Neural cell (in vitro differentiated cells): ENCODE data around the gene CLEC16A. TPM values are rescaled to one million over a fixed set of nuclear protein-coding genes. Genes with fewer than 3 reads are reported as not detected.

ENCODE experiments used
- H2AFZ ChIP-seq: fragments of 200-600, 300-800 bp; sonication (generic), shearing (Covaris generic); 2 replicates; pipeline ENCODE4 v1.6.0; 2014; ENCODE audit warnings: low read depth, mild to moderate bottlenecking, antibody characterized with exemption, low read length, moderate library complexity
- H3F3A ChIP-seq: fragments of 200-600 bp; shearing (Covaris generic); 2 replicates; pipeline ENCODE4 v1.6.1; 2016; ENCODE audit warnings: mild to moderate bottlenecking, moderate library complexity, mixed read lengths, antibody characterized with exemption, low read length; ENCODE audit not compliant: insufficient read depth, poor library complexity, severe bottlenecking
- H3K27ac ChIP-seq: fragments of 200-600, 300-800 bp; sonication (generic), shearing (Covaris generic); 2 replicates; pipeline ENCODE4 v1.5.1; 2014; ENCODE audit warnings: mild to moderate bottlenecking, low read length, moderate library complexity
- H3K27me3 ChIP-seq: fragments of 300-800, 200-600 bp; sonication (generic), shearing (Covaris generic); 2 replicates; pipeline ENCODE4 v1.6.0; 2014; ENCODE audit warnings: mild to moderate bottlenecking, low read depth, low read length, moderate library complexity; ENCODE audit not compliant: insufficient read depth
- H3K36me3 ChIP-seq: fragments of 300-800, 200-600 bp; sonication (generic), shearing (Covaris generic); 2 replicates; pipeline ENCODE4 v1.5.1; 2014; ENCODE audit warnings: mild to moderate bottlenecking, antibody characterized with exemption, low read length, moderate library complexity; ENCODE audit not compliant: insufficient read depth
- H3K4me2 ChIP-seq: fragments of 300-800, 200-600 bp; sonication (generic), shearing (Covaris generic); 2 replicates; pipeline ENCODE4 v1.6.0; 2014; ENCODE audit warnings: mild to moderate bottlenecking, low read length
- H3K4me3 ChIP-seq: fragments of 300-800, 200-600 bp; sonication (generic), shearing (Covaris generic); 2 replicates; pipeline ENCODE4 v1.5.1; 2014; ENCODE audit warnings: mild to moderate bottlenecking, low read length, moderate library complexity
- H3K79me2 ChIP-seq: fragments of 200-600 bp; shearing (Covaris generic); replicated peaks from 2 replicates; pipeline ENCODE4 v1.6.0; 2014; ENCODE audit warnings: mild to moderate bottlenecking, low read length, moderate library complexity; ENCODE audit not compliant: insufficient read depth
- H3K9ac ChIP-seq: fragments of 300-800, 200-600 bp; sonication (generic), shearing (Covaris generic); 2 replicates; pipeline ENCODE4 v1.6.1; 2016; ENCODE audit warnings: mild to moderate bottlenecking, low read length, mixed read lengths
- H3K9me2 ChIP-seq: fragments of 200-600 bp; shearing (Covaris generic); 2 replicates; pipeline ENCODE4 v1.6.1; 2016; ENCODE audit warnings: mild to moderate bottlenecking, low read length, mixed read lengths; ENCODE audit not compliant: insufficient read depth
- H3K9me3 ChIP-seq: fragments of 200-600, 300-800 bp; sonication (generic), shearing (Covaris generic); 2 replicates; pipeline ENCODE4 v1.6.1; 2016; ENCODE audit warnings: mild to moderate bottlenecking, mixed run types, low read length, moderate library complexity, mixed read lengths
- H4K20me1 ChIP-seq: fragments of 200-600 bp; shearing (Covaris generic); 2 replicates; pipeline ENCODE4 v1.6.1; 2016; ENCODE audit warnings: mild to moderate bottlenecking, mixed run types; ENCODE audit not compliant: insufficient read depth
- EP300 ChIP-seq: fragments of 450-650 bp; conservative IDR thresholded peaks from 2 replicates; pipeline ENCODE4 v1.6.1; 2014; ENCODE audit warnings: antibody characterized with exemption, mild to moderate bottlenecking, moderate library complexity; ENCODE audit not compliant: poor library complexity, severe bottlenecking
- EZH2 ChIP-seq: fragments of 200-600, 300-800 bp; shearing (Covaris generic), sonication (generic); IDR thresholded peaks from 2 replicates; pipeline ENCODE4 v1.6.1; 2014; ENCODE audit warnings: antibody characterized with exemption, low read length, borderline replicate concordance, mild to moderate bottlenecking; ENCODE audit not compliant: insufficient read depth, poor library complexity, severe bottlenecking
- MXI1 ChIP-seq: fragments of 450-650 bp; conservative IDR thresholded peaks from 2 replicates; pipeline ENCODE4 v1.6.1; 2014; ENCODE audit warnings: antibody characterized with exemption, mild to moderate bottlenecking; ENCODE audit not compliant: poor library complexity, severe bottlenecking
- POLR2AphosphoS5 ChIP-seq: IDR thresholded peaks from 2 replicates; pipeline ENCODE4 v1.6.1; 2012
- RAD21 ChIP-seq: fragments of 450-650 bp; conservative IDR thresholded peaks from 2 replicates; pipeline ENCODE4 v1.6.1; 2014; ENCODE audit warnings: antibody characterized with exemption, mild to moderate bottlenecking, moderate library complexity
- SMC3 ChIP-seq: fragments of 450-650 bp; conservative IDR thresholded peaks from 2 replicates; pipeline ENCODE4 v1.6.1; 2014; ENCODE audit warnings: antibody characterized with exemption, mild to moderate bottlenecking, moderate library complexity; ENCODE audit not compliant: poor library complexity
- TAF1 ChIP-seq: IDR thresholded peaks from 2 replicates; pipeline ENCODE4 v1.6.1; 2012; ENCODE audit warnings: low read depth
- polyA plus RNA-seq: library from polyadenylated mRNA; depleted of rRNA; stranded (reverse); fragments of >200 nt; gene quantifications from 2 replicates; pipeline ENCODE4 v1.2.3, GENCODE V29; 2014
- TF ChIP-seq, protein P1 (sequence below): fragments of 450-650 bp; IDR thresholded peaks from 2 replicates; pipeline ENCODE4 v1.5.1; 2014; ENCODE audit warnings: antibody characterized with exemption, mild to moderate bottlenecking, moderate library complexity; ENCODE audit not compliant: poor library complexity, severe bottlenecking
- TF ChIP-seq, protein P2 (sequence below): IDR thresholded peaks from 2 replicates; pipeline ENCODE4 v1.6.1; 2012; ENCODE audit warnings: borderline replicate concordance

The CLEC16A gene
- polyA plus RNA-seq, 1 donor from 2014 or later = 11.1 TPM

DNA sequence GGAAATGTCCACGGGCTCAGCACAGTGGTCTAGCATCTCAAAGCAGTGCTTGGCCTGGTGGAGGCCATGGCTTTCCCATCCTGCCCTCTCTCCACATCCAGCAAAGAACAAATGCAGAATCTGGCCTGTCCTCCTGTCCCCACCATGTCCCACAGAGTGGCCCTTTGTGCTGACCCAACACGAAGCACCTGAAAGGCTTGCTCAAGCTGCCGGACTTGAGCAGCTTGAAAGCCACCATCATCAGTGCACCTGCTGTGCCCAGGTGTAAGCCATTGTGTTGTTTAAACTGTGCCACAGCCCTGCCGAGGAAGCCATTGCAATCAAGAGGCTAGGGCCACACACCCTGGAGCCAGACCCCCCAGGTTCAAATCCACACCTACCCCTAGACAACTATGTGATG is 196.1 kb downstream of the CLEC16A start:
- Histone ChIP-seq H3K4me3 (no peak overlapping the region), H3K27ac (no peak overlapping the region), H4K20me1 (no peaks in the 10 kb centered on the region), H3K79me2 (no peaks in the 10 kb centered on the region), H3K9ac (no peak overlapping the region), H3K9me2 (no peaks in the 10 kb centered on the region), H3F3A (no peaks in the 10 kb centered on the region), H3K36me3 (no peaks in the 10 kb centered on the region), H2AFZ (no peak overlapping the region), H3K27me3 (no peaks in the 10 kb centered on the region), H3K9me3 (no peaks in the 10 kb centered on the region), H3K4me2 (no peak overlapping the region)
- TF ChIP-seq TAF1 (no peak), POLR2AphosphoS5 (no peak), EP300 (no peak), MXI1 (no peak), SMC3 (no peak), RAD21 (no peak), EZH2 (no peak)
- TF ChIP-seq, protein P1, sequence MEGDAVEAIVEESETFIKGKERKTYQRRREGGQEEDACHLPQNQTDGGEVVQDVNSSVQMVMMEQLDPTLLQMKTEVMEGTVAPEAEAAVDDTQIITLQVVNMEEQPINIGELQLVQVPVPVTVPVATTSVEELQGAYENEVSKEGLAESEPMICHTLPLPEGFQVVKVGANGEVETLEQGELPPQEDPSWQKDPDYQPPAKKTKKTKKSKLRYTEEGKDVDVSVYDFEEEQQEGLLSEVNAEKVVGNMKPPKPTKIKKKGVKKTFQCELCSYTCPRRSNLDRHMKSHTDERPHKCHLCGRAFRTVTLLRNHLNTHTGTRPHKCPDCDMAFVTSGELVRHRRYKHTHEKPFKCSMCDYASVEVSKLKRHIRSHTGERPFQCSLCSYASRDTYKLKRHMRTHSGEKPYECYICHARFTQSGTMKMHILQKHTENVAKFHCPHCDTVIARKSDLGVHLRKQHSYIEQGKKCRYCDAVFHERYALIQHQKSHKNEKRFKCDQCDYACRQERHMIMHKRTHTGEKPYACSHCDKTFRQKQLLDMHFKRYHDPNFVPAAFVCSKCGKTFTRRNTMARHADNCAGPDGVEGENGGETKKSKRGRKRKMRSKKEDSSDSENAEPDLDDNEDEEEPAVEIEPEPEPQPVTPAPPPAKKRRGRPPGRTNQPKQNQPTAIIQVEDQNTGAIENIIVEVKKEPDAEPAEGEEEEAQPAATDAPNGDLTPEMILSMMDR = no peak
- TF ChIP-seq, protein P2, sequence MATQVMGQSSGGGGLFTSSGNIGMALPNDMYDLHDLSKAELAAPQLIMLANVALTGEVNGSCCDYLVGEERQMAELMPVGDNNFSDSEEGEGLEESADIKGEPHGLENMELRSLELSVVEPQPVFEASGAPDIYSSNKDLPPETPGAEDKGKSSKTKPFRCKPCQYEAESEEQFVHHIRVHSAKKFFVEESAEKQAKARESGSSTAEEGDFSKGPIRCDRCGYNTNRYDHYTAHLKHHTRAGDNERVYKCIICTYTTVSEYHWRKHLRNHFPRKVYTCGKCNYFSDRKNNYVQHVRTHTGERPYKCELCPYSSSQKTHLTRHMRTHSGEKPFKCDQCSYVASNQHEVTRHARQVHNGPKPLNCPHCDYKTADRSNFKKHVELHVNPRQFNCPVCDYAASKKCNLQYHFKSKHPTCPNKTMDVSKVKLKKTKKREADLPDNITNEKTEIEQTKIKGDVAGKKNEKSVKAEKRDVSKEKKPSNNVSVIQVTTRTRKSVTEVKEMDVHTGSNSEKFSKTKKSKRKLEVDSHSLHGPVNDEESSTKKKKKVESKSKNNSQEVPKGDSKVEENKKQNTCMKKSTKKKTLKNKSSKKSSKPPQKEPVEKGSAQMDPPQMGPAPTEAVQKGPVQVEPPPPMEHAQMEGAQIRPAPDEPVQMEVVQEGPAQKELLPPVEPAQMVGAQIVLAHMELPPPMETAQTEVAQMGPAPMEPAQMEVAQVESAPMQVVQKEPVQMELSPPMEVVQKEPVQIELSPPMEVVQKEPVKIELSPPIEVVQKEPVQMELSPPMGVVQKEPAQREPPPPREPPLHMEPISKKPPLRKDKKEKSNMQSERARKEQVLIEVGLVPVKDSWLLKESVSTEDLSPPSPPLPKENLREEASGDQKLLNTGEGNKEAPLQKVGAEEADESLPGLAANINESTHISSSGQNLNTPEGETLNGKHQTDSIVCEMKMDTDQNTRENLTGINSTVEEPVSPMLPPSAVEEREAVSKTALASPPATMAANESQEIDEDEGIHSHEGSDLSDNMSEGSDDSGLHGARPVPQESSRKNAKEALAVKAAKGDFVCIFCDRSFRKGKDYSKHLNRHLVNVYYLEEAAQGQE = no peak

DNA sequence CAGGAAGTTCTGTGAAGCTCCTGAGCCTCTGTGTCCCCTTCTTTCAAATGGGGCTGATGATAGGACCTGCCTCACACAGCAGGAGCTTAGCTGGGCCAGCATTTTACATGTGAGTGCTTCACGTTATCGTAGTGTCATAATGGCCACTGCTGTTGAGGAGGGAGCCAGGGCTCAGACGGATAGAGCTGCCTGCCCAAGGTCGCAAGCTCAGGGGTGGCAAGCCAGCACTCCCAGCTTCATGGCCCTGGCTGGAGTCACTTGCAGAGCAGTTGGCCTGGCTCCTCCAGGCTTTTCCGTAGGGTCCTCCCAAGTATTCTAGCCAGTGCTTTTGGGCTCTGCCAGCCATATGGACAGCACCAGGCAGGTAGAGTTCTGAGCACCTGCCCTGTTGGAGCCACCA is 196.5 kb downstream of the CLEC16A start:
- TF ChIP-seq EZH2 (no peak), MXI1 (no peak), SMC3 (no peak), POLR2AphosphoS5 (no peak), RAD21 (no peak), EP300 (no peak), TAF1 (no peak)
- TF ChIP-seq, protein P2 = no peak
- TF ChIP-seq, protein P1 = no peak
- Histone ChIP-seq H2AFZ (no peak overlapping the region), H3K9ac (no peak overlapping the region), H3K4me3 (no peak overlapping the region), H4K20me1 (no peaks in the 10 kb centered on the region), H3K4me2 (no peak overlapping the region), H3K36me3 (no peaks in the 10 kb centered on the region), H3K9me2 (no peaks in the 10 kb centered on the region), H3F3A (no peaks in the 10 kb centered on the region), H3K27me3 (no peaks in the 10 kb centered on the region), H3K9me3 (no peaks in the 10 kb centered on the region), H3K79me2 (no peaks in the 10 kb centered on the region), H3K27ac (no peak overlapping the region)
